Naive thymus-derived CD4-positive, alpha-beta T cell (primary cell): ENCODE results near the gene TAGAP. TPM values are rescaled to one million over a fixed set of nuclear protein-coding genes. Genes with fewer than 3 reads are reported as not detected.

Experiments used
- ATAC-seq: fragments of 150-1000 bp; cut with Tn5 transposase; 2 replicates; pipeline ENCODE4 v1.10.0; 2021; ENCODE audit warnings: mild to moderate bottlenecking, moderate library complexity
- CTCF ChIA-PET: fragments of 350-600 bp; sonication (Branson Sonifier 250); formaldehyde crosslinking; loops from one replicate; lab custom pipeline; 2021; ENCODE audit warnings: antibody characterized with exemption; lab: Charles Lee
- POLR2A ChIA-PET: fragments of 350-600 bp; sonication (Branson Sonifier 250); formaldehyde crosslinking; loops from one replicate; lab custom pipeline; 2021; ENCODE audit warnings: antibody characterized with exemption, inconsistent platforms; lab: Charles Lee
- DNase-seq, 9 donors: peaks; one replicate each; pipeline versions ENCODE4 v3.0.0 to v3.0.0-alpha.2; 2020 to 2022; ENCODE audit warnings: mixed read lengths in 1 of 9
- H3K27ac ChIP-seq: one replicate; pipeline ENCODE4 v1.7.0; 2013; ENCODE audit warnings: mild to moderate bottlenecking, low read depth, low read length, moderate library complexity
- H3K27me3 ChIP-seq, 2 donors: one replicate each; pipeline ENCODE4 v1.7.0; 2013; ENCODE audit warnings: low read length in 2 of 2, mild to moderate bottlenecking in 2 of 2, moderate library complexity in 2 of 2; ENCODE audit not compliant: control insufficient read depth in 2 of 2, insufficient read depth in 2 of 2
- H3K36me3 ChIP-seq, 3 experiments: 1 replicate in 2 of 3; 2 replicates in 1 of 3; pipeline ENCODE4 v1.7.0; 2013; ENCODE audit warnings: low read length in 3 of 3, mild to moderate bottlenecking in 3 of 3, moderate library complexity in 1 of 3; ENCODE audit not compliant: insufficient read depth in 3 of 3, control insufficient read depth in 2 of 3
- H3K4me1 ChIP-seq, 2 donors: one replicate each; pipeline ENCODE4 v1.7.0; 2013; ENCODE audit warnings: low read length in 2 of 2, mild to moderate bottlenecking in 2 of 2, moderate library complexity in 1 of 2; ENCODE audit not compliant: control insufficient read depth in 2 of 2, insufficient read depth in 2 of 2
- H3K4me3 ChIP-seq: 2 replicates; pipeline ENCODE4 v1.7.0; 2013; ENCODE audit warnings: mild to moderate bottlenecking, low read length
- H3K9me3 ChIP-seq, 3 experiments: 1 replicate in 2 of 3; 2 replicates in 1 of 3; pipeline ENCODE4 v1.7.0; 2013; ENCODE audit warnings: low read length in 3 of 3; ENCODE audit not compliant: control insufficient read depth in 2 of 3
- H3K27ac Mint-ChIP-seq, 9 donors: one replicate each; pipeline ENCODE4 v1.8.0; 2020 to 2022; ENCODE audit warnings: mixed read lengths in 9 of 9, mild to moderate bottlenecking in 8 of 9, moderate library complexity in 5 of 9, inconsistent platforms in 2 of 9
- H3K27me3 Mint-ChIP-seq, 5 donors: one replicate each; pipeline ENCODE4 v1.8.0; 2021 to 2022; ENCODE audit warnings: mixed read lengths in 5 of 5, mild to moderate bottlenecking in 1 of 5
- H3K36me3 Mint-ChIP-seq, 5 donors: one replicate each; pipeline ENCODE4 v1.8.0; 2020 to 2022; ENCODE audit warnings: mixed read lengths in 5 of 5, mild to moderate bottlenecking in 3 of 5, inconsistent platforms in 1 of 5
- H3K4me1 Mint-ChIP-seq, 7 donors: one replicate each; pipeline ENCODE4 v1.8.0; 2020 to 2022; ENCODE audit warnings: mixed read lengths in 7 of 7, mild to moderate bottlenecking in 3 of 7, inconsistent platforms in 1 of 7
- H3K4me3 Mint-ChIP-seq, 10 donors: one replicate each; pipeline ENCODE4 v1.8.0; 2020 to 2022; ENCODE audit warnings: mild to moderate bottlenecking in 10 of 10, mixed read lengths in 10 of 10, moderate library complexity in 6 of 10, inconsistent platforms in 2 of 10
- H3K9me3 Mint-ChIP-seq, 11 donors: one replicate each; pipeline ENCODE4 v1.8.0; 2020 to 2022; ENCODE audit warnings: mixed read lengths in 11 of 11, mild to moderate bottlenecking in 4 of 11, inconsistent platforms in 1 of 11, moderate library complexity in 1 of 11
- intact Hi-C, 2 donors: fragments of 100-400 bp; cut with micrococcal nuclease; formaldehyde crosslinking; loops; one replicate each; pipeline ENCODE4 v1.15.1; 2023
- polyA plus RNA-seq, 2 donors: library from polyadenylated mRNA; unstranded; fragments of 300-500 nt; fragmentation: Illumina TruSeq; gene quantifications; one replicate each; pipeline ENCODE4 v1.2.3, GENCODE V29; 2021
- total RNA-seq, 6 experiments: library from RNA in 5 of 6; stranded (reverse) in 5 of 6; gene quantifications; 1 replicate in 5 of 6; 2 replicates in 1 of 6; pipeline ENCODE4 v1.2.3 and lab custom pipeline; 2021 to 2026

The TAGAP gene
- total and polyA plus RNA-seq, 7 experiments from 2014 or later, result 53.5 to 222 (median 151) TPM

- H3K9me3 ChIP-seq, result no peaks in the 10 kb centered on the region
- H3K27me3 ChIP-seq, result no peaks in the 10 kb centered on the region
- peaks cover 16 to 37% (median 22%) of the 10 kb centered on the region in 7 donors for H3K4me1 Mint-ChIP-seq
- no peak overlapping the region for H3K4me3 Mint-ChIP-seq
- no peak for ATAC-seq
- no peak overlapping the region for H3K4me3 ChIP-seq
- peaks cover 13 to 19% of the 10 kb centered on the region in 2 donors for H3K4me1 ChIP-seq
- intact Hi-C loops, result no loop called here
- H3K36me3 ChIP-seq, result peaks cover 0 to 5% (median 4%) of the 10 kb centered on the region in 3 experiments
- ChIA-PET CTCF (interaction anchor here (0.6 to 10.6 kb wide), 5 partner anchors 37 to 130 kb away, joined by 3 to 220 read pairs (median 44); partner anchors contain the start of gene TAGAP), POLR2A (interaction anchor here (1.9 kb wide), 1 partner anchor 13 kb away, joined by 7 read pairs; no protein-coding TSS in a partner anchor)
- no peaks in the 10 kb centered on the region for H3K27me3 Mint-ChIP-seq
- peaks cover 0 to 6% (median 0%) of the 10 kb centered on the region in 5 donors for H3K36me3 Mint-ChIP-seq
- H3K9me3 Mint-ChIP-seq, result no peaks in the 10 kb centered on the region
- H3K27ac Mint-ChIP-seq, result peak overlapping the region in 2 of 9 donors; percentile 6 to 33
- H3K27ac ChIP-seq, result no peak overlapping the region
- no peak for DNase-seq
These were observed 40.2 kb downstream of the TAGAP start for GRCh38 chr6:159004592-159004991.

GRCh38 chr6:159002432-159003155 is 42.2 kb downstream of the TAGAP start:
- DNase-seq (no peak), ATAC-seq (no peak)
- peaks cover 0 to 6% (median 0%) of the 10 kb centered on the region in 5 donors for H3K36me3 Mint-ChIP-seq
- ChIA-PET POLR2A (interaction anchor here (1.2 to 1.9 kb wide), 2 partner anchors 15 to 41 kb away, joined by 5 to 7 read pairs; no protein-coding TSS in a partner anchor), CTCF (interaction anchor here (0.7 to 10.6 kb wide), 5 partner anchors 8 to 137 kb away, joined by 3 to 220 read pairs (median 3); no protein-coding TSS in a partner anchor)
- H3K27me3 Mint-ChIP-seq, result no peaks in the 10 kb centered on the region
- H3K4me3 ChIP-seq, result no peak overlapping the region
- no peaks in the 10 kb centered on the region for H3K27me3 ChIP-seq
- no peak overlapping the region for H3K27ac ChIP-seq
- H3K9me3 ChIP-seq, result no peaks in the 10 kb centered on the region
- H3K9me3 Mint-ChIP-seq, result no peaks in the 10 kb centered on the region
- H3K4me3 Mint-ChIP-seq, result no peak overlapping the region
- H3K36me3 ChIP-seq, result peaks cover 0 to 7% (median 5%) of the 10 kb centered on the region in 3 experiments
- intact Hi-C loops, result no loop called here
- peaks cover 18 to 27% (median 22%) of the 10 kb centered on the region in 7 donors for H3K4me1 Mint-ChIP-seq
- peak overlapping the region in 2 of 9 donors; percentile 67 to 69 for H3K27ac Mint-ChIP-seq
- H3K4me1 ChIP-seq, result peaks cover 7 to 16% of the 10 kb centered on the region in 2 donors

- CTCF ChIA-PET, result interaction anchor here (0.5 to 2.3 kb wide), 7 partner anchors 9 to 539 kb away, joined by 3 to 12 read pairs (median 3); no protein-coding TSS in a partner anchor
These were observed 45.0 kb downstream of the TAGAP start, which contains the start of gene RSPH3 for GRCh38 chr6:158999666-159000403. TSS of gene RSPH3 (minus strand) at chr6:159000202. CDS start at chr6:158999550, 652 bp downstream.

GRCh38 chr6:158999154-158999665 is 45.6 kb downstream of the TAGAP start:
- Mint-ChIP-seq H3K27me3 (no peaks in the 10 kb centered on the region), H3K36me3 (peaks cover 0 to 6% (median 0%) of the 10 kb centered on the region in 5 donors), H3K9me3 (no peaks in the 10 kb centered on the region), H3K4me3 (peak overlapping the region; percentile 88 to 99 (median 98)), H3K27ac (peak overlapping the region; percentile 58 to 95 (median 90)), H3K4me1 (peaks cover 16 to 36% (median 26%) of the 10 kb centered on the region in 7 donors)
- peak overlapping the region; percentile 97 for H3K4me3 ChIP-seq
- ChIA-PET POLR2A (interaction anchor here (0.6 to 1.9 kb wide), 5 partner anchors 20 to 111 kb away, joined by 3 to 11 read pairs (median 3); partner anchors contain the start of gene TAGAP), CTCF (interaction anchor here (0.5 to 2.3 kb wide), 3 partner anchors 9 to 538 kb away, joined by 3 to 12 read pairs (median 3); no protein-coding TSS in a partner anchor)
- H3K27me3 ChIP-seq, result no peaks in the 10 kb centered on the region
- H3K4me1 ChIP-seq, result peaks cover 7 to 16% of the 10 kb centered on the region in 2 donors
- peak overlapping the region; percentile 76 for H3K27ac ChIP-seq
- ATAC-seq (peak; percentile 34), DNase-seq (peak in 1 of 9 donors; percentile 1)
- H3K36me3 ChIP-seq, result peaks cover 0 to 7% (median 5%) of the 10 kb centered on the region in 3 experiments
- intact Hi-C loops, result loop anchor here in 1 of 2 donors (1.0 to 2.0 kb wide), 3 partner anchors 43 to 130 kb away; no protein-coding TSS in a partner anchor
- H3K9me3 ChIP-seq, result no peaks in the 10 kb centered on the region

More at GRCh38 chr6:158999666-159000403, 45.0 kb downstream of the TAGAP start, which contains the start of gene RSPH3:
- peak within 1 kb of the TSS; percentile 58 to 95 (median 90) for H3K27ac Mint-ChIP-seq
- peak; percentile 93 for ATAC-seq
- POLR2A ChIA-PET, result interaction anchor here (0.6 to 1.9 kb wide), 14 partner anchors 9 to 1764 kb away, joined by 3 to 11 read pairs (median 3); partner anchors contain the start of genes DYNLT1 and TAGAP
- intact Hi-C loops, result loop anchor here (1.0 to 2.0 kb wide), 5 partner anchors 9 to 131 kb away; no protein-coding TSS in a partner anchor
- H3K36me3 ChIP-seq, result peaks cover 0 to 7% (median 5%) of the 10 kb centered on the region in 3 experiments
- peaks cover 7 to 16% of the 10 kb centered on the region in 2 donors for H3K4me1 ChIP-seq
- peak within 1 kb of the TSS; percentile 97 for H3K4me3 ChIP-seq
- peak; percentile 64 to 93 (median 81) for DNase-seq
- peaks cover 0 to 6% (median 0%) of the 10 kb centered on the region in 5 donors for H3K36me3 Mint-ChIP-seq
- no peaks in the 10 kb centered on the region for H3K27me3 ChIP-seq
- peak within 1 kb of the TSS; percentile 76 for H3K27ac ChIP-seq
- H3K9me3 ChIP-seq, result no peaks in the 10 kb centered on the region
- no peaks in the 10 kb centered on the region for H3K9me3 Mint-ChIP-seq
- H3K27me3 Mint-ChIP-seq, result no peaks in the 10 kb centered on the region
- H3K4me1 Mint-ChIP-seq, result peaks cover 16 to 35% (median 26%) of the 10 kb centered on the region in 7 donors
- H3K4me3 Mint-ChIP-seq, result peak within 1 kb of the TSS; percentile 88 to 99 (median 98)

DNA sequence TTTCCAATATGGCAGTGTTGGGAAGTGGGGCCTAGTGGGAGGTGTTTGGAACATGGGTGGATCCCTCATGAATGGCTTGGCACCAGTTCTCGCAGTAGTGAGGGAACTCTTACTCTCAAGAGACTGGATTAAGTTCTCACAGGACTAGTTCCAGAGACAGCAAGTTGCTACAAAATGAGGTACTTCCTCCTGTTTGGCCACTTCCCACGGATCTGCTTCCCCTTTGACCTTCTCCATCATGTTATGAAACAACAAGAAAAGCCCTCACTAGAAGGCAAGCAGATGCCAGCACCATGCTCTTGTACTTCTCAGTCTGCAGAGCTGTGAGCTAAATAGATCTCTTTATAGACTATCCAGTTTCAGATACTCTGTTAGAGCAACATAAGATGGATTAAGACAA is 47.9 kb downstream of the TAGAP start:
- no peak overlapping the region for H3K27ac Mint-ChIP-seq
- Histone ChIP-seq H3K36me3 (peaks cover 0 to 7% (median 0%) of the 10 kb centered on the region in 3 experiments), H3K9me3 (no peaks in the 10 kb centered on the region), H3K4me1 (peaks cover 7 to 16% of the 10 kb centered on the region in 2 donors), H3K4me3 (no peak overlapping the region), H3K27me3 (no peaks in the 10 kb centered on the region), H3K27ac (no peak overlapping the region)
- peaks cover 0 to 19% (median 5%) of the 10 kb centered on the region in 5 donors for H3K36me3 Mint-ChIP-seq
- DNase-seq, result no peak
- no peak overlapping the region for H3K4me3 Mint-ChIP-seq
- no peaks in the 10 kb centered on the region for H3K9me3 Mint-ChIP-seq
- POLR2A ChIA-PET, result no interaction called here
- ATAC-seq, result no peak
- peaks cover 8 to 36% (median 18%) of the 10 kb centered on the region in 7 donors for H3K4me1 Mint-ChIP-seq
- CTCF ChIA-PET, result no interaction called here
- H3K27me3 Mint-ChIP-seq, result no peaks in the 10 kb centered on the region
- intact Hi-C loops, result no loop called here
